Liver (tissue), 9 donors: Measurements from ENCODE around the gene MAGED2. TPM values are rescaled to one million over a fixed set of nuclear protein-coding genes. Genes with fewer than 3 reads are reported as not detected.
"Not testable (repeated sequence)": the region's sequence is repeated elsewhere in the genome, so short reads cannot be mapped to it uniquely, and the experiment has no call there.

Experiments used
- DNase-seq: peaks from one replicate; pipeline ENCODE4 v3.0.0-alpha.2; 2017; ENCODE audit warnings: low spot score
- H3K27ac ChIP-seq, 2 donors: one replicate each; pipeline ENCODE4 v1.7.0; 2013; ENCODE audit warnings: inconsistent platforms in 2 of 2, low read length in 2 of 2, control low read depth in 1 of 2, low read depth in 1 of 2, mild to moderate bottlenecking in 1 of 2
- H3K27me3 ChIP-seq, 4 donors: one replicate each; pipeline versions ENCODE4 v1.6.1 to v1.7.0; 2013; ENCODE audit warnings: low read length in 3 of 4, inconsistent platforms in 1 of 4, mild to moderate bottlenecking in 1 of 4, moderate library complexity in 1 of 4; ENCODE audit not compliant: control insufficient read depth in 4 of 4, insufficient read depth in 4 of 4
- H3K36me3 ChIP-seq, 4 donors: one replicate each; pipeline versions ENCODE4 v1.6.1 to v1.7.0; 2013; ENCODE audit warnings: low read length in 3 of 4, mild to moderate bottlenecking in 3 of 4, low read depth in 1 of 4, moderate library complexity in 1 of 4; ENCODE audit not compliant: control insufficient read depth in 4 of 4, insufficient read depth in 3 of 4
- H3K4me1 ChIP-seq, 4 donors: one replicate each; pipeline versions ENCODE4 v1.6.1 to v1.7.0; 2013; ENCODE audit warnings: low read length in 3 of 4, mild to moderate bottlenecking in 3 of 4, moderate library complexity in 1 of 4; ENCODE audit not compliant: control insufficient read depth in 4 of 4, insufficient read depth in 4 of 4
- H3K4me3 ChIP-seq, 3 donors: one replicate each; pipeline versions ENCODE4 v1.6.1 to v1.7.0; 2013; ENCODE audit warnings: low read length in 3 of 3, control low read depth in 1 of 3, low read depth in 1 of 3, mild to moderate bottlenecking in 1 of 3
- H3K9ac ChIP-seq, 2 donors: one replicate each; pipeline ENCODE4 v1.7.0; 2013; ENCODE audit warnings: low read length in 2 of 2, mild to moderate bottlenecking in 2 of 2, moderate library complexity in 2 of 2, control low read depth in 1 of 2, low read depth in 1 of 2
- H3K9me3 ChIP-seq, 4 donors: one replicate each; pipeline versions ENCODE4 v1.6.1 to v1.7.0; 2013; ENCODE audit warnings: low read length in 3 of 4; ENCODE audit not compliant: control insufficient read depth in 4 of 4
- CTCF ChIP-seq: fragments of 150-350 bp; IDR thresholded peaks from 2 replicates; pipeline ENCODE4 v1.5.1; 2017; ENCODE audit warnings: improper control_type of control experiment, low read depth, low read length; ENCODE audit not compliant: missing input control
- EGR1 ChIP-seq, 2 donors: IDR thresholded peaks; 2 replicates each; pipeline ENCODE4 v1.6.1; 2016 to 2018; ENCODE audit warnings: antibody characterized with exemption in 2 of 2, low read depth in 2 of 2
- FOXA1 ChIP-seq: IDR thresholded peaks from 2 replicates; pipeline ENCODE4 v1.6.1; 2016; ENCODE audit warnings: antibody characterized with exemption
- FOXA2 ChIP-seq: IDR thresholded peaks from 2 replicates; pipeline ENCODE4 v1.6.1; 2016; ENCODE audit warnings: antibody characterized with exemption
- HNF4A ChIP-seq, 2 donors: conservative IDR thresholded peaks; 2 replicates each; pipeline ENCODE4 v1.6.1; 2016; ENCODE audit warnings: antibody characterized with exemption in 2 of 2, mild to moderate bottlenecking in 2 of 2
- HNF4G ChIP-seq: IDR thresholded peaks from 2 replicates; pipeline ENCODE4 v1.6.1; 2016; ENCODE audit warnings: antibody characterized with exemption
- JUND ChIP-seq, 2 donors: IDR thresholded peaks; 2 replicates each; pipeline ENCODE4 v1.6.1; 2016; ENCODE audit warnings: antibody characterized with exemption in 2 of 2
- NR2F2 ChIP-seq: IDR thresholded peaks from 2 replicates; pipeline ENCODE4 v1.6.1; 2016; ENCODE audit warnings: antibody characterized with exemption
- RAD21 ChIP-seq, 2 donors: IDR thresholded peaks; 2 replicates each; pipeline ENCODE4 v1.6.1; 2016; ENCODE audit warnings: antibody characterized with exemption in 2 of 2, mild to moderate bottlenecking in 2 of 2
- RXRA ChIP-seq, 2 donors: IDR thresholded peaks; 2 replicates each; pipeline ENCODE4 v1.6.1; 2017 to 2018; ENCODE audit warnings: antibody characterized with exemption in 2 of 2, mild to moderate bottlenecking in 1 of 2
- SP1 ChIP-seq: IDR thresholded peaks from 2 replicates; pipeline ENCODE4 v1.6.1; 2018; ENCODE audit warnings: antibody characterized with exemption, mild to moderate bottlenecking
- TAF1 ChIP-seq: conservative IDR thresholded peaks from 2 replicates; pipeline ENCODE4 v1.6.1; 2016; ENCODE audit warnings: antibody characterized with exemption, mild to moderate bottlenecking
- YY1 ChIP-seq: IDR thresholded peaks from 2 replicates; pipeline ENCODE4 v1.6.1; 2016; ENCODE audit warnings: antibody characterized with exemption, mild to moderate bottlenecking
- WGBS: extraction: QIAGEN DNeasy Blood & Tissue Kit; methylation state at CpG from one replicate; pipeline ENCODE4 v1.1.7; 2013; 5-methylcytosine and 5-hydroxymethylcytosine counted together
- polyA plus RNA-seq, 2 donors: library from polyadenylated mRNA; stranded (reverse) in 1 of 2; unstranded in 1 of 2; fragments of 200-250 nt in 1 of 2; fragments of >200 nt in 1 of 2; fragmentation: Nextera tagmentation in 1 of 2; extraction: Ambion mirVana in 1 of 2; gene quantifications; one replicate each; pipeline versions ENCODE4 v1.2.1 to v1.2.3, GENCODE V29; 2013 to 2015
- total RNA-seq, 2 donors: library from RNA; depleted of rRNA; stranded (reverse); fragments of >200 nt; gene quantifications; one replicate each; pipeline ENCODE4 v1.2.3, GENCODE V29; 2014
- TF ChIP-seq, protein P1 (sequence below): IDR thresholded peaks from 2 replicates; pipeline ENCODE4 v1.6.1; 2016; ENCODE audit warnings: antibody characterized with exemption, mild to moderate bottlenecking
- TF ChIP-seq, protein P2 (sequence below): IDR thresholded peaks from 2 replicates; pipeline ENCODE4 v1.6.1; 2016; ENCODE audit warnings: antibody characterized with exemption
- TF ChIP-seq, protein P3 (sequence below): IDR thresholded peaks from 2 replicates; pipeline ENCODE4 v1.6.1; 2016; ENCODE audit warnings: antibody characterized with exemption
- donor health status: healthy.
- donor health status: healthy.
- donor health status: healthy.
- donor health status: healthy.
- donor health status: healthy.

Gene MAGED2
- total and polyA plus RNA-seq, 4 donors, result 25.4 to 93.4 (median 31.3) TPM

DNA sequence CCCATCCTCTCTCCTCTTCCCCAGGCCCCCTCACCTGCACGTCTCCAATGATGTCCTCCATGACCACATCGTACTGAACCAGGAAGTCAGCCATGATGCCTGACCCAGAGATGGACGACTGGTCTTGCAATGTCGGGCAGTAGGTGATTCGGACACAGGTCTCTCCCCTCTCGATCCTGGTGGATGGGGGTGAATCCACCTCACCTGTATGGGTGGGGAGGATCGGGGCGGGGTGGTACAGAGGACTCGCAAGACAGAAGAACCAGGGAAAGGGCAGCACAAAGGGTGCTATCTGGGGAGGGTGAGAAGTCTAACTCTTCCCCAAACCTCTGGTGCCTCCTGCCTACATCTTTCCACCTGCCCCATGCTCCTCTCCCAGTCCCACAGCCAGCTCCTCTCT, 19.1 kb upstream of the MAGED2 start:
- TF ChIP-seq SP1 (no peak), TAF1 (no peak), RXRA (IDR thresholded peaks at IDR 0.05) (no peak), JUND (IDR thresholded peaks at IDR 0.05) (no peak), FOXA1 (no peak), YY1 (no peak), HNF4A (conservative IDR thresholded peaks at IDR 0.05) (no peak), EGR1 (IDR thresholded peaks at IDR 0.05; ENCODE audit: low read depth in 2 of 2) (no peak), HNF4G (no peak), CTCF (no peak), NR2F2 (no peak)
- TF ChIP-seq, protein P1, sequence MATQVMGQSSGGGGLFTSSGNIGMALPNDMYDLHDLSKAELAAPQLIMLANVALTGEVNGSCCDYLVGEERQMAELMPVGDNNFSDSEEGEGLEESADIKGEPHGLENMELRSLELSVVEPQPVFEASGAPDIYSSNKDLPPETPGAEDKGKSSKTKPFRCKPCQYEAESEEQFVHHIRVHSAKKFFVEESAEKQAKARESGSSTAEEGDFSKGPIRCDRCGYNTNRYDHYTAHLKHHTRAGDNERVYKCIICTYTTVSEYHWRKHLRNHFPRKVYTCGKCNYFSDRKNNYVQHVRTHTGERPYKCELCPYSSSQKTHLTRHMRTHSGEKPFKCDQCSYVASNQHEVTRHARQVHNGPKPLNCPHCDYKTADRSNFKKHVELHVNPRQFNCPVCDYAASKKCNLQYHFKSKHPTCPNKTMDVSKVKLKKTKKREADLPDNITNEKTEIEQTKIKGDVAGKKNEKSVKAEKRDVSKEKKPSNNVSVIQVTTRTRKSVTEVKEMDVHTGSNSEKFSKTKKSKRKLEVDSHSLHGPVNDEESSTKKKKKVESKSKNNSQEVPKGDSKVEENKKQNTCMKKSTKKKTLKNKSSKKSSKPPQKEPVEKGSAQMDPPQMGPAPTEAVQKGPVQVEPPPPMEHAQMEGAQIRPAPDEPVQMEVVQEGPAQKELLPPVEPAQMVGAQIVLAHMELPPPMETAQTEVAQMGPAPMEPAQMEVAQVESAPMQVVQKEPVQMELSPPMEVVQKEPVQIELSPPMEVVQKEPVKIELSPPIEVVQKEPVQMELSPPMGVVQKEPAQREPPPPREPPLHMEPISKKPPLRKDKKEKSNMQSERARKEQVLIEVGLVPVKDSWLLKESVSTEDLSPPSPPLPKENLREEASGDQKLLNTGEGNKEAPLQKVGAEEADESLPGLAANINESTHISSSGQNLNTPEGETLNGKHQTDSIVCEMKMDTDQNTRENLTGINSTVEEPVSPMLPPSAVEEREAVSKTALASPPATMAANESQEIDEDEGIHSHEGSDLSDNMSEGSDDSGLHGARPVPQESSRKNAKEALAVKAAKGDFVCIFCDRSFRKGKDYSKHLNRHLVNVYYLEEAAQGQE, result no peak
- TF ChIP-seq, protein P2, sequence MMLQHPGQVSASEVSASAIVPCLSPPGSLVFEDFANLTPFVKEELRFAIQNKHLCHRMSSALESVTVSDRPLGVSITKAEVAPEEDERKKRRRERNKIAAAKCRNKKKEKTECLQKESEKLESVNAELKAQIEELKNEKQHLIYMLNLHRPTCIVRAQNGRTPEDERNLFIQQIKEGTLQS, result no peak
- Histone ChIP-seq H3K27me3 (no peaks in the 10 kb centered on the region), H3K27ac (no peak overlapping the region), H3K36me3 (no peaks in the 10 kb centered on the region), H3K9me3 (no peaks in the 10 kb centered on the region), H3K9ac (no peak overlapping the region), H3K4me3 (no peak overlapping the region), H3K4me1 (no peaks in the 10 kb centered on the region)
- 96% methylated on average over 9 of the region's 9 CpGs for WGBS
- no peak for DNase-seq

DNA sequence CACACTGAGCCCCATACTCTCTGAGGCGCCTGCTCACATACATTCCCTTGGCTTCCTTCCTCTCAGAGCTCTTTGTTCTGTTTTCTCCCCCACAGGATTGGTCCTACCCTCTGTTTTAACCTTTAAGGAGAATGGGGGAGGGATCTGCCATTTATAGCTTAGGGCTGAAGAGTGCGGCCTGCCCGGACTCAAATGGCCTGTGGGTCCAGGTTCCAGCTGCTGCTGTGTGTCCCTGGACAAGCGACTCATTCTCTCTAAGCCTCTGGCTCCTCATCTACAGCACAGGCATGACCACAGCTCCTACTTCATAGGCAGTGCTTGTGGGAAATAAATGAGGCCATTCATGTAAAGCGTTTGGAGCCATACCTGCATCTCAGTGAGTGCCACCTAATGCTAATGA, 18.1 kb upstream of the MAGED2 start:
- DNase-seq, H3K4me3 ChIP-seq, H3K9me3 ChIP-seq, H3K4me1 ChIP-seq, H3K27me3 ChIP-seq, H3K27ac ChIP-seq, H3K9ac ChIP-seq, H3K36me3 ChIP-seq: not testable (repeated sequence)
- 84% methylated on average over 4 of the region's 5 CpGs for WGBS

- DNase-seq, result no peak
- H3K9me3 ChIP-seq, result no peaks in the 10 kb centered on the region
- WGBS, result 31% methylated on average over 1 of the region's 1 CpG
- H3K27me3 ChIP-seq, result no peaks in the 10 kb centered on the region
- H3K36me3 ChIP-seq, result no peaks in the 10 kb centered on the region
- H3K4me1 ChIP-seq, result no peaks in the 10 kb centered on the region
- no peak overlapping the region for H3K4me3 ChIP-seq
- H3K9ac ChIP-seq, result no peak overlapping the region
- H3K27ac ChIP-seq, result no peak overlapping the region
- TF ChIP-seq HNF4A (conservative IDR thresholded peaks at IDR 0.05) (no peak), FOXA1 (no peak), FOXA2 (no peak), RAD21 (IDR thresholded peaks at IDR 0.05) (no peak)
- TF ChIP-seq, protein P1, result no peak
- TF ChIP-seq, protein P2, result no peak
- TF ChIP-seq, protein P3, sequence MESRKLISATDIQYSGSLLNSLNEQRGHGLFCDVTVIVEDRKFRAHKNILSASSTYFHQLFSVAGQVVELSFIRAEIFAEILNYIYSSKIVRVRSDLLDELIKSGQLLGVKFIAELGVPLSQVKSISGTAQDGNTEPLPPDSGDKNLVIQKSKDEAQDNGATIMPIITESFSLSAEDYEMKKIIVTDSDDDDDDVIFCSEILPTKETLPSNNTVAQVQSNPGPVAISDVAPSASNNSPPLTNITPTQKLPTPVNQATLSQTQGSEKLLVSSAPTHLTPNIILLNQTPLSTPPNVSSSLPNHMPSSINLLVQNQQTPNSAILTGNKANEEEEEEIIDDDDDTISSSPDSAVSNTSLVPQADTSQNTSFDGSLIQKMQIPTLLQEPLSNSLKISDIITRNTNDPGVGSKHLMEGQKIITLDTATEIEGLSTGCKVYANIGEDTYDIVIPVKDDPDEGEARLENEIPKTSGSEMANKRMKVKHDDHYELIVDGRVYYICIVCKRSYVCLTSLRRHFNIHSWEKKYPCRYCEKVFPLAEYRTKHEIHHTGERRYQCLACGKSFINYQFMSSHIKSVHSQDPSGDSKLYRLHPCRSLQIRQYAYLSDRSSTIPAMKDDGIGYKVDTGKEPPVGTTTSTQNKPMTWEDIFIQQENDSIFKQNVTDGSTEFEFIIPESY, result no peak
These were observed 13.5 kb upstream of the MAGED2 start for GRCh38 chrX:54794028-54794427.
